ENCODE measurements around the gene LIPJ.

The LIPJ gene

GRCh38 chr10:88642963-88643362 is 56.4 kb downstream of the LIPJ start:
- TF ChIP-seq MAX (IDR thresholded peaks at IDR 0.05) (no peak), USF1 (IDR thresholded peaks at IDR 0.05) (no peak), TCF12 (IDR thresholded peaks at IDR 0.05; ENCODE audit: low read depth) (no peak), ZBTB7A (IDR thresholded peaks at IDR 0.05; ENCODE audit: low read depth) (no peak), EGR1 (IDR thresholded peaks at IDR 0.05) (no peak), CREB1 (IDR thresholded peaks at IDR 0.05; ENCODE audit: low read depth) (no peak), TAF1 (IDR thresholded peaks at IDR 0.05; ENCODE audit: low read depth) (no peak), EP300 (IDR thresholded peaks at IDR 0.05; ENCODE audit: borderline replicate concordance) (no peak), NFIC (IDR thresholded peaks at IDR 0.05) (no peak), CEBPB (IDR thresholded peaks at IDR 0.05) (no peak), TEAD4 (IDR thresholded peaks at IDR 0.05) (no peak), YY1 (IDR thresholded peaks at IDR 0.05; ENCODE audit: low read depth) (no peak), REST (IDR thresholded peaks at IDR 0.05; ENCODE audit: low read depth) (no peak), RAD21 (IDR thresholded peaks at IDR 0.05; ENCODE audit: low read depth) (no peak), FOXM1 (IDR thresholded peaks at IDR 0.05; ENCODE audit: borderline replicate concordance, low read depth) (no peak)

- TF ChIP-seq ZBTB7A (IDR thresholded peaks at IDR 0.05; ENCODE audit: low read depth) (no peak), YY1 (IDR thresholded peaks at IDR 0.05; ENCODE audit: low read depth) (no peak), TAF1 (IDR thresholded peaks at IDR 0.05; ENCODE audit: low read depth) (no peak), USF1 (IDR thresholded peaks at IDR 0.05) (no peak), TCF12 (IDR thresholded peaks at IDR 0.05; ENCODE audit: low read depth) (no peak), CEBPB (IDR thresholded peaks at IDR 0.05) (no peak), TEAD4 (IDR thresholded peaks at IDR 0.05) (no peak), MAX (IDR thresholded peaks at IDR 0.05) (no peak), EGR1 (IDR thresholded peaks at IDR 0.05) (no peak), NFIC (IDR thresholded peaks at IDR 0.05) (no peak), EP300 (IDR thresholded peaks at IDR 0.05; ENCODE audit: borderline replicate concordance) (no peak), REST (IDR thresholded peaks at IDR 0.05; ENCODE audit: low read depth) (no peak), FOXM1 (IDR thresholded peaks at IDR 0.05; ENCODE audit: borderline replicate concordance, low read depth) (no peak), RAD21 (IDR thresholded peaks at IDR 0.05; ENCODE audit: low read depth) (no peak), CREB1 (IDR thresholded peaks at IDR 0.05; ENCODE audit: low read depth) (no peak)
Measured at GRCh38 chr10:88647061-88647615, 60.6 kb downstream of the LIPJ start.

GRCh38 chr10:88651101-88651551 is 64.6 kb downstream of the LIPJ start:
- no peak for TF ChIP-seq RAD21 (IDR thresholded peaks at IDR 0.05; ENCODE audit: low read depth)
- no peak for TF ChIP-seq CEBPB (IDR thresholded peaks at IDR 0.05)
- TF ChIP-seq EGR1 (IDR thresholded peaks at IDR 0.05), result no peak
- no peak for TF ChIP-seq USF1 (IDR thresholded peaks at IDR 0.05)
- no peak for TF ChIP-seq REST (IDR thresholded peaks at IDR 0.05; ENCODE audit: low read depth)
- TF ChIP-seq EP300 (IDR thresholded peaks at IDR 0.05; ENCODE audit: borderline replicate concordance), result no peak
- no peak for TF ChIP-seq ZBTB7A (IDR thresholded peaks at IDR 0.05; ENCODE audit: low read depth)
- TF ChIP-seq MAX (IDR thresholded peaks at IDR 0.05), result no peak
- no peak for TF ChIP-seq FOXM1 (IDR thresholded peaks at IDR 0.05; ENCODE audit: borderline replicate concordance, low read depth)
- TF ChIP-seq YY1 (IDR thresholded peaks at IDR 0.05; ENCODE audit: low read depth), result no peak
- TF ChIP-seq CREB1 (IDR thresholded peaks at IDR 0.05; ENCODE audit: low read depth), result no peak

Measured in Ishikawa (cell line).